HEK293 (cell line): Measurements from ENCODE around the gene NANOS3.

Experiments
- KLF1 ChIP-seq: fragments of 450-650 bp; formaldehyde crosslinking; IDR thresholded peaks from 2 replicates; pipeline ENCODE4 v1.5.1; 2016; ENCODE audit warnings: missing biosample characterization, missing genetic modification characterization
- KLF7 ChIP-seq: fragments of 450-650 bp; formaldehyde crosslinking; IDR thresholded peaks from 2 replicates; pipeline ENCODE4 v1.5.1; 2016; ENCODE audit warnings: missing biosample characterization, missing genetic modification characterization, borderline replicate concordance
- ZNF112 ChIP-seq: fragments of 450-650 bp; formaldehyde crosslinking; IDR thresholded peaks from 2 replicates; pipeline ENCODE4 v1.5.0; 2017; ENCODE audit warnings: missing biosample characterization, missing genetic modification characterization
- ZNF16 ChIP-seq: fragments of 450-650 bp; formaldehyde crosslinking; IDR thresholded peaks from 2 replicates; pipeline ENCODE4 v1.5.1; 2016; ENCODE audit warnings: low read depth, missing biosample characterization, missing genetic modification characterization
- ZNF24 ChIP-seq: fragments of 450-650 bp; formaldehyde crosslinking; IDR thresholded peaks from 2 replicates; pipeline ENCODE4 v1.5.1; 2016; ENCODE audit warnings: missing biosample characterization, missing genetic modification characterization
- ZNF623 ChIP-seq: fragments of 450-650 bp; formaldehyde crosslinking; IDR thresholded peaks from 2 replicates; pipeline ENCODE4 v1.5.1; 2016; ENCODE audit warnings: missing biosample characterization, missing genetic modification characterization
- ZNF785 ChIP-seq: fragments of 450-650 bp; formaldehyde crosslinking; IDR thresholded peaks from 2 replicates; pipeline ENCODE4 v1.5.1; 2016; ENCODE audit warnings: missing biosample characterization, missing genetic modification characterization
- ZSCAN23 ChIP-seq: fragments of 450-650 bp; formaldehyde crosslinking; IDR thresholded peaks from 2 replicates; pipeline ENCODE4 v1.5.1; 2016; ENCODE audit warnings: missing biosample characterization, missing genetic modification characterization
- TF ChIP-seq, protein P1 (sequence below): fragments of 450-650 bp; formaldehyde crosslinking; IDR thresholded peaks from 2 replicates; pipeline ENCODE4 v1.5.1; 2016; ENCODE audit warnings: missing biosample characterization, missing genetic modification characterization
- TF ChIP-seq, protein P2 (sequence below): fragments of 450-650 bp; formaldehyde crosslinking; IDR thresholded peaks from 2 replicates; pipeline ENCODE4 v1.5.1; 2016; ENCODE audit warnings: missing biosample characterization, missing genetic modification characterization
- TF ChIP-seq, protein P3 (sequence below): fragments of 450-650 bp; IDR thresholded peaks from 2 replicates; pipeline ENCODE4 v1.5.1; 2018; ENCODE audit warnings: missing biosample characterization, missing genetic modification characterization
- TF ChIP-seq, protein P4 (sequence below): fragments of 450-650 bp; formaldehyde crosslinking; IDR thresholded peaks from 2 replicates; pipeline ENCODE4 v1.5.1; 2017; ENCODE audit warnings: missing biosample characterization, missing genetic modification characterization
- TF ChIP-seq, protein P5 (sequence below): IDR thresholded peaks from 2 replicates; pipeline ENCODE4 v1.6.1; 2011; ENCODE audit warnings: mild to moderate bottlenecking, low read depth, low read length, borderline replicate concordance

DNA sequence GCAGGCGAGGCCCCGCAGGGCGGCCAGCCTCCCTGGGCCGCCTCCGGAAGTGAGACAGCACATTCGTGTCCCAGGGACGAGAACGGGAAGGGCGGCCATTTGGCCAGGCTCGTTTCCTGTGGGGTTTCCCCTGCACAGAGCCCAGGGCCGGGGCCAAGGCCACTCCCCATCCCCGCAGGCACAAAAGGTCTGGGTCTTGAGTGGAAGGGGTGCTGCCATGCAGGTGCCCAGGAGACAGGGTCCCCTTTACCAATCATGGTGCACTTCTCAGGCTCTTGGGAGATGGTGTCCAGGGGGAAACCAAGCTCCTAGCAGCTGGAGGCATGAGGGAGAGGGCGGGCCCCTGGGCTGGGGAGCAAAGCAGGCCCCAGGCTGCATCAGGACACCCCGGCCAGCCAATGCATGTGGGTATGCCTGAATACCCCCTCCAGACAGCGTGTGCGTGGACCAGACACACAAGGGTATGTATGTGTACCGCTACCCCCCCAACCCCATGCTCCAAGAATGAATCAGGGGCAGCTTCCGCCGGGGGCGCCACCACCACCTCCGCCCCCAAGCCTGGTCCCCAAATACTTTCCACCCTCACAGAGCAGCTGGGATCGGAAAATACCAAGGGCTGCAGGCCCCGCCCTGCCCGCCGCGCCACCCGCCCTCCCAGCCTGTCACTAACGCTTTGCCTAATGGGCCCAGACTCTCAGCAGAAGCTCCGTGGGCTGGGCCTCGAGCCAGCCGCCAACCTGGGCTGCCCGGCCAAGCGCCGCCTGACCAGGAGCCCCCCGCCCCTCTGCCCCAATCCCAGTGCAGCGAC, 37.6 kb upstream of the NANOS3 start:
- TF ChIP-seq, protein P1, sequence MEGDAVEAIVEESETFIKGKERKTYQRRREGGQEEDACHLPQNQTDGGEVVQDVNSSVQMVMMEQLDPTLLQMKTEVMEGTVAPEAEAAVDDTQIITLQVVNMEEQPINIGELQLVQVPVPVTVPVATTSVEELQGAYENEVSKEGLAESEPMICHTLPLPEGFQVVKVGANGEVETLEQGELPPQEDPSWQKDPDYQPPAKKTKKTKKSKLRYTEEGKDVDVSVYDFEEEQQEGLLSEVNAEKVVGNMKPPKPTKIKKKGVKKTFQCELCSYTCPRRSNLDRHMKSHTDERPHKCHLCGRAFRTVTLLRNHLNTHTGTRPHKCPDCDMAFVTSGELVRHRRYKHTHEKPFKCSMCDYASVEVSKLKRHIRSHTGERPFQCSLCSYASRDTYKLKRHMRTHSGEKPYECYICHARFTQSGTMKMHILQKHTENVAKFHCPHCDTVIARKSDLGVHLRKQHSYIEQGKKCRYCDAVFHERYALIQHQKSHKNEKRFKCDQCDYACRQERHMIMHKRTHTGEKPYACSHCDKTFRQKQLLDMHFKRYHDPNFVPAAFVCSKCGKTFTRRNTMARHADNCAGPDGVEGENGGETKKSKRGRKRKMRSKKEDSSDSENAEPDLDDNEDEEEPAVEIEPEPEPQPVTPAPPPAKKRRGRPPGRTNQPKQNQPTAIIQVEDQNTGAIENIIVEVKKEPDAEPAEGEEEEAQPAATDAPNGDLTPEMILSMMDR (tag by site-specific recombination) = no peak
- no peak for TF ChIP-seq KLF7 (tag by site-specific recombination)
- TF ChIP-seq, protein P2, sequence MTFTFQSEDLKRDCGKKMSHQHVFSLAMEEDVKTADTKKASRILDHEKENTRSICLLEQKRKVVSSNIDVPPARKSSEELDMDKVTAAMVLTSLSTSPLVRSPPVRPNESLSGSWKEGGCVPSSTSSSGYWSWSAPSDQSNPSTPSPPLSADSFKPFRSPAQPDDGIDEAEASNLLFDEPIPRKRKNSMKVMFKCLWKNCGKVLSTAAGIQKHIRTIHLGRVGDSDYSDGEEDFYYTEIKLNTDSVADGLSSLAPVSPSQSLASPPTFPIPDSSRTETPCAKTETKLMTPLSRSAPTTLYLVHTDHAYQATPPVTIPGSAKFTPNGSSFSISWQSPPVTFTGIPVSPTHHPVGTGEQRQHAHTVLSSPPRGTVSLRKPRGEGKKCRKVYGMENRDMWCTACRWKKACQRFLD (tag by site-specific recombination) = no peak
- no peak for TF ChIP-seq ZNF112
- TF ChIP-seq KLF1 (tag by site-specific recombination) = peak; percentile 69; the same call in 1 of the 2 replicates
- TF ChIP-seq, protein P3, sequence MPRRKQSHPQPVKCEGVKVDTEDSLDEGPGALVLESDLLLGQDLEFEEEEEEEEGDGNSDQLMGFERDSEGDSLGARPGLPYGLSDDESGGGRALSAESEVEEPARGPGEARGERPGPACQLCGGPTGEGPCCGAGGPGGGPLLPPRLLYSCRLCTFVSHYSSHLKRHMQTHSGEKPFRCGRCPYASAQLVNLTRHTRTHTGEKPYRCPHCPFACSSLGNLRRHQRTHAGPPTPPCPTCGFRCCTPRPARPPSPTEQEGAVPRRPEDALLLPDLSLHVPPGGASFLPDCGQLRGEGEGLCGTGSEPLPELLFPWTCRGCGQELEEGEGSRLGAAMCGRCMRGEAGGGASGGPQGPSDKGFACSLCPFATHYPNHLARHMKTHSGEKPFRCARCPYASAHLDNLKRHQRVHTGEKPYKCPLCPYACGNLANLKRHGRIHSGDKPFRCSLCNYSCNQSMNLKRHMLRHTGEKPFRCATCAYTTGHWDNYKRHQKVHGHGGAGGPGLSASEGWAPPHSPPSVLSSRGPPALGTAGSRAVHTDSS (tag by site-specific recombination) = no peak
- TF ChIP-seq, protein P4, sequence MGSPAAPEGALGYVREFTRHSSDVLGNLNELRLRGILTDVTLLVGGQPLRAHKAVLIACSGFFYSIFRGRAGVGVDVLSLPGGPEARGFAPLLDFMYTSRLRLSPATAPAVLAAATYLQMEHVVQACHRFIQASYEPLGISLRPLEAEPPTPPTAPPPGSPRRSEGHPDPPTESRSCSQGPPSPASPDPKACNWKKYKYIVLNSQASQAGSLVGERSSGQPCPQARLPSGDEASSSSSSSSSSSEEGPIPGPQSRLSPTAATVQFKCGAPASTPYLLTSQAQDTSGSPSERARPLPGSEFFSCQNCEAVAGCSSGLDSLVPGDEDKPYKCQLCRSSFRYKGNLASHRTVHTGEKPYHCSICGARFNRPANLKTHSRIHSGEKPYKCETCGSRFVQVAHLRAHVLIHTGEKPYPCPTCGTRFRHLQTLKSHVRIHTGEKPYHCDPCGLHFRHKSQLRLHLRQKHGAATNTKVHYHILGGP (tag by site-specific recombination) = no peak
- TF ChIP-seq, protein P5, sequence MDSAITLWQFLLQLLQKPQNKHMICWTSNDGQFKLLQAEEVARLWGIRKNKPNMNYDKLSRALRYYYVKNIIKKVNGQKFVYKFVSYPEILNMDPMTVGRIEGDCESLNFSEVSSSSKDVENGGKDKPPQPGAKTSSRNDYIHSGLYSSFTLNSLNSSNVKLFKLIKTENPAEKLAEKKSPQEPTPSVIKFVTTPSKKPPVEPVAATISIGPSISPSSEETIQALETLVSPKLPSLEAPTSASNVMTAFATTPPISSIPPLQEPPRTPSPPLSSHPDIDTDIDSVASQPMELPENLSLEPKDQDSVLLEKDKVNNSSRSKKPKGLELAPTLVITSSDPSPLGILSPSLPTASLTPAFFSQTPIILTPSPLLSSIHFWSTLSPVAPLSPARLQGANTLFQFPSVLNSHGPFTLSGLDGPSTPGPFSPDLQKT = no peak
- no peak for TF ChIP-seq ZNF16 (tag by site-specific recombination)
- TF ChIP-seq ZNF785 (tag by site-specific recombination) = no peak
- no peak for TF ChIP-seq ZNF623
- TF ChIP-seq ZNF24 (tag by site-specific recombination) = no peak
- TF ChIP-seq ZSCAN23 (tag by site-specific recombination) = no peak
